GM21528 (cell line): ENCODE results near the gene MGAT4A.
A peak's percentile ranks its signal among the peaks of the same experiment; 100 is the strongest.

Experiments
- ATAC-seq: cut with Tn5 transposase; IDR thresholded peaks from one replicate; pipeline ENCODE4 v1.9.1; 2021; ENCODE audit warnings: mild to moderate bottlenecking, moderate library complexity; ENCODE audit not compliant: unreplicated experiment, low FRiP score

Gene MGAT4A

GRCh38 chr2:98731041-98731893 is at the start of gene MGAT4A:
TSS of gene MGAT4A (minus strand) at chr2:98731132. CDS start at chr2:98726332, 4,800 bp downstream.
- ATAC-seq: peak; percentile 69

DNA sequence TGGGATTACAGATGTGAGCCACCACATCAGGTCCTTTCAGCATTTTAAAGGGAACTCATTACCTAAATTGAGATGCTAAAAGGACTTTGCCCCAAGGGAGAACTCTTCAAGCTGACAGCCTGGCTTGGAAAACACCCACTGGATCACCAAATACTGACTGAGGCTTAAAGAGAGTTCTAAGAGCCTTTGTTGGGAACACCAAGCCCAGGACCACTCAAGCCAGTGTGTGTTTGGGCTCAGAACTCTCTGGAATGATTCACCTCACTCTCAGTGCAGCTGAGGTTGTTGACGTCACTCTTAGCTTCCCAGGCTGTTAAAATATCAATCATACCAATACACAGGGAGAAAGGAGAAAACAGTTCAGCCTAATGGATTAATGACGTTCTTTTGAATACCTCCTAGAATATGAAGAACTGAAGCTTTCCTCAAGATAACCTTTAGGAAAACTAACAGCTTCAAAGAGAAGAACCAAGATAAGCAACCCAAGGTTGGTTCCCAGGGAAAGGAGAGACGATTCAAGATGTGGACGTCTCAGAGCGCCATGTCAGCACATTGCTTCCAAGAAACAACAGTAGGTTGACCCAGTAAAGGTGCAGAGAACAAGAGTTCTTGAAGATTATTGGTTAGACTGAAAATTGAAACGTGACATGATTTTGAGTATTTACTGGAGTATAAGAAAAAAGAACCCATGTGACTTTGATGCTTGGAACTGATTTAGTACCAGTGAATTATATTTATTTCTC is 48.0 kb upstream of the MGAT4A start:
- no peak for ATAC-seq

DNA sequence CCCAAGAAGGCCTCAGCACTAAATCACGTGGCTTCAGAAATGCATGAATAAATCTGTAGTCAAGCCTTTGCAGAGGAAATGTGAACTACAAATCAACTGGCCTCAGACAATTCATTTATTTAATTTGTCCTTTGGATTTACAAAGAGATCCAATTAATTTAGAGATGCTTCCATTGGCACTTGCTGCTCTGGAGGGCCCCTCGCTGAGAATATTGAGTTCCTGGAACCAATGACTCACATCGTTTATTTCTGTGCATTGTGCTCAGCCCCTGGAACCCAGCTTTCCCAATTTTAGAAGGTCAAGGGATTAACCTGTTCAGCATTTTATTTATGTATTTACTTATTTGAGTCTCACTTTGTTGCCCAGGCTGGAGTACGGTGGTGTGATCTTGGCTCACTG is 47.2 kb upstream of the MGAT4A start:
- no peak for ATAC-seq

DNA sequence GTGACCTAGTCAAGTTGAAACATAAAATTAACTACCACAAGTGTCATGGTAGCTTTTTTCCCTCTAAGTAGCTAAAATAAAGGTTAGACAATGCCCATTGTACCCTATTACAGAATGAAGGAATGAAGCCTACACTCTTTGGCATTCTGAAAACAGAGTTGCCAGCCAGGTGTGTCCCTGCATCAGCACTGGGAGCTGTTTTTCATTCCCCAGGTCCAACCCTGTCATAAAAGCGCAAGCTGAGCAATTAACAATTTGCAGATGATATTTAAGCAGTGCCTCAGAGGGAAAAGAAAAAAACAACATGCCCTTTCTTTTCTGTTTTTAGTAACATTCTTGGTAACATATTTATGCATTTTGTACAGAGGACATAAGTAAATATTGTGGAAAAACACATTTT is 46.8 kb upstream of the MGAT4A start:
- ATAC-seq: no peak

DNA sequence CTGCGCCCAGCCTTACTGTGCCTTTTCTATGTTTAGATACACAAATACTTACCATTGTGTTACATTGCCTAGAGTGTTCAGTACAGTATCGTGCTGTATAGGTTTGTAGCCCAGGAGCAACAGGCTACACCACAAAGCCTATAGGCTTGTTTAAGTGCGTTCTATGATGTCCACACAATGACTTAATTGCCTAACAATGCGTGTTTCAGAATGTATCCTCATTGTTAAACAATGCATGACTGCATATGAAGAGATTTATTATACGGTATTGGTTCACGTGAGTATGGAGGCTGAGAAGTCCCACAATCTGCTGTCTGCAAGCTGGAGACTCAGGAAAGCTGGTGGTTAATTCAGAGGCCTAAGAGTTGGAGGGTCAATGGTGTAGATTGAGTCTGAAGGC is 46.1 kb upstream of the MGAT4A start:
- ATAC-seq: no peak

GRCh38 chr2:98776136-98776535 is 45.2 kb upstream of the MGAT4A start:
- ATAC-seq: no peak

GRCh38 chr2:98775146-98775986 is 44.4 kb upstream of the MGAT4A start:
- no peak for ATAC-seq

DNA sequence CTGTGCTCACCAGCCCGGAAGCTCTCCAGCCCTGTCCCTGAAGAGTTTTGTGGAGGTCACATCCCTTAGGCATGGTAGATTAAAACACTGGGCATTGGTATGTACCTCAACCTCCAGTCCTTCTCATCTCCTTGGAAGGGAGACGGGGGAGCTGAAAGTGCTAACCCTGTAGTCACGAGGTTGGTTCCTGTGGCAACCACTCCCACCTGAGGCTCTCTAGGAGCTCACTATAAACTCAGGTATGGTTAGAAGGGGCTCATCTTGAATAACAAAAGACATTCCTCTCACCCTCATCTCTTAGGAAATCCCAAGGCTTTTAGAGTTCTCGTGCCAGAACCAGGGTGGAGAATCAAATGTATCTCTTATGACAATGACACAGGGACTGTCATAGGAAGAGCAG is 43.0 kb upstream of the MGAT4A start:
- no peak for ATAC-seq

GRCh38 chr2:98773169-98773568 is 42.2 kb upstream of the MGAT4A start:
- no peak for ATAC-seq

- ATAC-seq: no peak
Measured at GRCh38 chr2:98772536-98772935, 41.6 kb upstream of the MGAT4A start.

- no peak for ATAC-seq
Measured at GRCh38 chr2:98771721-98772524, 41.0 kb upstream of the MGAT4A start.

- no peak for ATAC-seq
Measured at GRCh38 chr2:98771264-98771663, 40.3 kb upstream of the MGAT4A start.

DNA sequence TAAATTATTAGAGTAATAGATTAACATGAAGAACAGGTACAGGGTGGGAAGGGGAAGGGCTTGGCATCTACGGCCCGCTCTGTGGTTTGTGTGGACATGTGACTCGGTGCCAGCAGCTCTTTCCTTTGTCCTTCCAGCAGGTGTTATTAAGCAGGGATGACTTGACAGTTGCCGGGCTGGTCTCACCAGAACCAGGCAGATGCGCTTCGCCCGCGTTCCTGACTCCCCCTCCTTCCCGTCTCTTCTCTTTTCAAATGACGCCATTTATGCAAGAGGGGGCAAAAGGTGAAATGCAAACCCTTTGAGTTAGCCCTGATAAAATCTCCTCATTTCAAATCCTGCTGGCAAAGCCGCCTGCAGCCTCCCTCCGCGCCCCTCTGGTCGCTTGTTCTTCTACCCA is 38.9 kb upstream of the MGAT4A start:
- no peak for ATAC-seq

DNA sequence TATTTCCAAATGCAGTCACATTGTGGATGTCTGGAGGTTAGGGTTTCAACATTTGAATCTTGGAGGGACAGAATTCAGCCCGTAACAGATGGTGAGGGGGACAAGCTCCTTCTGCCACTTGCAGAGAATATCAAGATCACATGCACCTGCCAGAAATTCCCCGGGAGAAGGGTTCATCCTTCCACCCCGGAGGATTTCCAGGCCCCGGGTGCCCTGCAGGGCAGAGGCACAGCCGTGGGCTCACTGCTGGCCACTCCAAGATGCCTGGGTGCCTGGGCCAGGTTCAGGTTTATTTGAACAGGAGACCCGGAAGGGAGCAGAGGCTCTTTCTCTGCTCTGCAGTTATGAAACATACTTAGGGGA is 38.2 kb upstream of the MGAT4A start:
- ATAC-seq: no peak

- ATAC-seq: no peak
Measured at GRCh38 chr2:98768384-98769113, 37.6 kb upstream of the MGAT4A start.

DNA sequence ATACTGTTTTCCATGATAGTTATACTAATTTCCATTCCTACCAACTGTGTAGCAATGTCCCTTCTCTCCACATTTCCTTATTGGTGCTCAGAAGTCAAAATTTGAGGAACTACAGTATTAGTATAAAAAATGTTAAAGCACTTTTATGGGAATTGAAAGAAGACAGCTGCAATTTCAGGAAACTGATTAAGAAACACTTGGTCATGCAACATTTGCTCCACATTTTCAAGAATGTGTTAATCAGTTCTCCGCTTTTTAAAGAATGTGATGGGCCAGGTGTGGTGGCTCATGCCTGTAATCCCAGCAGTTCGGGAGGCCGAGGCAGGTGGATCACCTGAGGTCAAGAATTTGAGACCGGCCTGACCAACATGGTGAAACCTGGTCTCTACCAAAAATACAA is 33.6 kb upstream of the MGAT4A start:
- no peak for ATAC-seq

GRCh38 chr2:98763209-98763951 is 32.4 kb upstream of the MGAT4A start:
- no peak for ATAC-seq

DNA sequence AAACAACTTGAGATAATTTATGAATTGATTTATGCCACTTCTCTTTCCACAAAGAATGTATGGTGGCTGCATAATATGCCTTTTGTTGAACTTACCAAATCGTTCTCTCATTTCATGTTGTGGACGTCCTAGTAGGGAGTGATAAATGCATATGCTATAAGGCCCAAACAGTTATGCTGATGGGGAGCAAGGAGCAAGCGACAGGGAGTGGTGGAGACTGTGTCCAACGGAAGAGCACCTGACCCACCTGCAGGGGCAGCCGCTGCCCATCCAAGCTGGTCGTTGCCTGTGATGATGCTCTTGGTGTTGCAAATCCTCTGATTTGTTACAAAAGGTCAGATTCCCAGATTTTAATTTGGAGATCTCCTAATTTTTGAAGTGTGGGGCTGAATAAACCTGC is 31.0 kb upstream of the MGAT4A start:
- no peak for ATAC-seq

DNA sequence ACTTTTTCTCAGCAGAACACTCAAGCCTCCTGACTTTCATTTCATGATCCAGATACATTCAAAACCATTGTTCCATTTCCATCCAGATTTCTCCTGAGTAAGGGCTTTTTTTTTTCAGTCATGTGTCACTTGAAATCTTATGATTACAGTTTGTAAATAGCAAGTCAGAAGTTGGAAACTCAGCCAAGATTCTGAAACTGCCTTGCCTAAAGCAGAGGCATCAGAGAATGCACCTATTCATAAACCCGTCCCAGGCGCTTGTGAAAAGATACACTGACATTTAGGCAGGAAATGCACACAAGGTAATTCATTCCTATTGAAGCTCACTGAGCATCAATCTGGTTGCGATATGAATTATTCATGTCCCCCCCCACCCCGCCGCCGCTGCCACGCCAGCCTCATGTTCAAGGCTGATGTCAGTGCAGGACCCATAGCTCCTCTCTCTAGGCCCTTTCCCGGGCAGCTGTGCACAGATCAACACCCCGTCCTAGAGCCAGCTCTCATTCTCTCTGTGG is 30.4 kb upstream of the MGAT4A start:
- no peak for ATAC-seq
